ENCODE measurements around the gene SSR2.

DNA sequence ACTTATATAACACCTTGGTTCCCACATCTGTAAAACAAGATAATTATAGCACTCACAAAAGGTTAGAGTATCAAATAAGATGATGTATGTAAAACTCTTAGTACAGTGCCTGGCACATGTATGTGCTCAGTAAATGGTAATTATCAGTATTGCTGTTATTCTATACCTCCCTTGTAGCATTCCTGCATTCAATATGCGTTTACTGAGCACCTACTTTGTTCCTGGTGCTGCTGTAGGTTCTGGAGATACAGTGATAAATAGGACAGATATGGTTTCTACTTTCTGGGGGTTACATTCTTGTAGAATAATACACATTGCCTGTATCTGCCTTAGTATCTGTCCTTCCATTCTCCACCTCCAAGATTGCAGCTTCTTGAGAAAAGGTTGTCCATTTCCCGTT, 1.2 kb upstream of the SSR2 start:
- TF ChIP-seq, protein P1, sequence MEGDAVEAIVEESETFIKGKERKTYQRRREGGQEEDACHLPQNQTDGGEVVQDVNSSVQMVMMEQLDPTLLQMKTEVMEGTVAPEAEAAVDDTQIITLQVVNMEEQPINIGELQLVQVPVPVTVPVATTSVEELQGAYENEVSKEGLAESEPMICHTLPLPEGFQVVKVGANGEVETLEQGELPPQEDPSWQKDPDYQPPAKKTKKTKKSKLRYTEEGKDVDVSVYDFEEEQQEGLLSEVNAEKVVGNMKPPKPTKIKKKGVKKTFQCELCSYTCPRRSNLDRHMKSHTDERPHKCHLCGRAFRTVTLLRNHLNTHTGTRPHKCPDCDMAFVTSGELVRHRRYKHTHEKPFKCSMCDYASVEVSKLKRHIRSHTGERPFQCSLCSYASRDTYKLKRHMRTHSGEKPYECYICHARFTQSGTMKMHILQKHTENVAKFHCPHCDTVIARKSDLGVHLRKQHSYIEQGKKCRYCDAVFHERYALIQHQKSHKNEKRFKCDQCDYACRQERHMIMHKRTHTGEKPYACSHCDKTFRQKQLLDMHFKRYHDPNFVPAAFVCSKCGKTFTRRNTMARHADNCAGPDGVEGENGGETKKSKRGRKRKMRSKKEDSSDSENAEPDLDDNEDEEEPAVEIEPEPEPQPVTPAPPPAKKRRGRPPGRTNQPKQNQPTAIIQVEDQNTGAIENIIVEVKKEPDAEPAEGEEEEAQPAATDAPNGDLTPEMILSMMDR (IDR thresholded peaks at IDR 0.05), result no peak
- TF ChIP-seq POLR2A (IDR thresholded peaks at IDR 0.05), result no peak
- no peak for TF ChIP-seq EP300 (IDR thresholded peaks at IDR 0.05)

Data from ovary (tissue), 3 donors.